Thyroid gland (tissue), 4 donors: Measurements from ENCODE around the gene SIKE1. TPM values are rescaled to one million over a fixed set of nuclear protein-coding genes. Genes with fewer than 3 reads are reported as not detected.
A peak's percentile ranks its signal among the peaks of the same experiment; 100 is the strongest.
"Not testable (repeated sequence)": the region's sequence is repeated elsewhere in the genome, so short reads cannot be mapped to it uniquely, and the experiment has no call there.

Experiments
- DNase-seq, 2 donors: peaks; one replicate each; pipeline ENCODE4 v3.0.0-alpha.2; 2019
- H3K27ac ChIP-seq, 3 donors: fragments of 200-600 bp; sonication (generic); 1 replicate in 2 of 3; 2 replicates in 1 of 3; pipeline ENCODE4 v1.5.1; 2016 to 2019; ENCODE audit warnings: mild to moderate bottlenecking in 1 of 3, moderate library complexity in 1 of 3
- H3K27me3 ChIP-seq: fragments of 200-600 bp; sonication (generic); one replicate; pipeline ENCODE4 v1.5.1; 2019
- H3K36me3 ChIP-seq, 2 donors: fragments of 200-600 bp; sonication (generic); one replicate each; pipeline ENCODE4 v1.5.1; 2016 to 2019
- H3K4me1 ChIP-seq, 2 donors: fragments of 200-600 bp; sonication (generic); one replicate each; pipeline ENCODE4 v1.5.1; 2017 to 2019
- H3K4me3 ChIP-seq, 3 donors: fragments of 200-600 bp; sonication (generic); replicated peaks in 1 of 3; 1 replicate in 2 of 3; 2 replicates in 1 of 3; pipeline ENCODE4 v1.5.1; 2016; ENCODE audit warnings: mild to moderate bottlenecking in 1 of 3
- H3K9me3 ChIP-seq: fragments of 200-600 bp; sonication (generic); one replicate; pipeline ENCODE4 v1.5.1; 2017
- CTCF ChIP-seq, 6 experiments: fragments of 200-600 bp in 3 of 6; fragments of 450-650 bp in 3 of 6; sonication (generic) in 3 of 6; IDR thresholded peaks; one replicate each; pipeline ENCODE4 v1.5.1; 2016 to 2019; ENCODE audit warnings: antibody characterized with exemption in 6 of 6, mild to moderate bottlenecking in 2 of 6, inconsistent platforms in 1 of 6, moderate library complexity in 1 of 6
- POLR2A ChIP-seq, 2 donors: fragments of 450-650 bp; IDR thresholded peaks; one replicate each; pipeline ENCODE4 v1.6.1; 2017; ENCODE audit warnings: antibody characterized with exemption in 2 of 2, mild to moderate bottlenecking in 2 of 2, moderate library complexity in 1 of 2
- WGBS, 2 donors: methylation state at CpG; one replicate each; pipeline ENCODE4 v1.1.5; 2017; 5-methylcytosine and 5-hydroxymethylcytosine counted together
- intact Hi-C: fragments of 100-400 bp; cut with DNase I; formaldehyde crosslinking; loops from one replicate; pipeline ENCODE4 v1.15.1; 2023
- total RNA-seq, 4 donors: library from RNA; depleted of rRNA; stranded (reverse); fragments of >200 nt; gene quantifications; one replicate each; pipeline ENCODE4 v1.2.3, GENCODE V29; 2016

The SIKE1 gene
- total RNA-seq, 4 donors from 2014 or later: 24.2 to 41.8 (median 37.4) TPM

DNA sequence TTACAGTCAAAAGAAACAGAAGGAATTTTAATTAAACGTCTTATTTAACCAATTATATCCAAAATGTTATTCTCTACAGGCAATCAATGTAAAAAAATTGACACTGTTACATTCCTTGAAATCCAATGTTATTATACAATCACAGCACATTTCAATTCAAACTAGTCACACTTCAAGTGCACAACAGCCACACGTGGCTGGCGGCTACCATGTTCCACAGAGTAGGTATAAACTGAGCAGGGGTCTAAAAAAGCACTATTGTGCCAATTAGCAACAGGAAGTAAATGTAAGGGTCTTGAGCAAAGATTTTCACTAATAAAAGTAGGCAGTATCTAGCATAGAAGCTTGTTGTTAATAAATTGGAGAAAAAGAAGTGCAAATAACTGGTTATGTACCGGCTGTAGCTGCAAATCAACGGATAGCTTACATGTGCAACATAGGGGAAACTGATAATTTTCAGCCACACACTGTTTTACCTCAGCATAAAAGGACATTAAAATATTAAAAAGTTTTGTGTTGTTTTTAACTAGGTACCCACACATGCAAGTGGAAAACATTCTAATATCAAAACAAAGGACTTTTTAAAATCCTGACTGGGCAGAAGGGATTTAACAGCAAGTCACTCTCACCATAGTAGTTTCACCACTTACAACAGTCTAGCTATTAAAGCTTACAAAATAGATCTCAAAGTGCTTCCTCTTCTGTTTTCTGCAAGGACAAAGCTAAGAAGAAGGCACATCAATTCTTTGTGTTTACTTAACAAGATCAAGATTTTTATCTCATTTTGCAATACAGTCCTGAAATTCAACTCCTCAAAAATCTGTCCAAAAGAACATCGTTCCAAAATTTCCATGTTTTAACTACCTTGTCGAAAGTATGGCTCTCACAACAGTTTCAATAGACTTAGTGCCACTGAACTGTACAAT, 25.2 kb downstream of the SIKE1 start:
- H3K4me3 ChIP-seq: no peak overlapping the region
- H3K4me1 ChIP-seq: peaks cover 35 to 74% of the 10 kb centered on the region in 2 donors
- H3K9me3 ChIP-seq: no peaks in the 10 kb centered on the region
- no peak overlapping the region for H3K27ac ChIP-seq
- 56 to 69% methylated on average over 7 of the region's 7 CpGs for WGBS, 2 donors
- H3K27me3 ChIP-seq: no peaks in the 10 kb centered on the region
- DNase-seq: no peak
- no peak for TF ChIP-seq CTCF (IDR thresholded peaks at IDR 0.05)
- intact Hi-C loops: loop anchor here (5.0 kb wide), 1 partner anchor 173 kb away; the partner anchor contains the start of gene BCAS2
- no peaks in the 10 kb centered on the region for H3K36me3 ChIP-seq

DNA sequence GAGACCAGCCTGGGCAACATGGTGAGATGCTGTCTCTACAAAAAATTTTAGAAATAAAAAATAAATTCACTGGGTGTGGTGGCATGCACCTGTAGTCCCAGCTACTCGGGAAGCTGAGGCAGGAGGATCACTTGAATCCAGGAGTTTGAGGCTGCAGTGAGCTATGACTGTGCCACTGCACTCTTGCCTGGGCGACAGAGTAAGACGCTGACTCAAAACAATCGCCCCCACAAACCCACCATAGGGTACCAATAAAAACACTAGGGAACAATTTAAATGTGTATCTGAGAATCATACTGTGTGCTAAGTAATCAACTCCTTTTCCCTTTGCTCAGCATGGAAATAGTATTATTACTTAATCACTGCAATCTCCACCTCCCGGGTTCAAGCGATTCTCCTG, 26.8 kb downstream of the SIKE1 start:
- intact Hi-C loops, H3K27me3 ChIP-seq, DNase-seq, H3K9me3 ChIP-seq, H3K27ac ChIP-seq, H3K4me3 ChIP-seq: not testable (repeated sequence)
- Histone ChIP-seq H3K4me1 (peaks cover 45 to 84% of the 10 kb centered on the region in 2 donors), H3K36me3 (peaks cover 0 to 10% of the 10 kb centered on the region in 2 donors)
- 74 to 91% methylated on average over 6 of the region's 6 CpGs for WGBS, 2 donors

GRCh38 chr1:114753143-114753542, 27.3 kb downstream of the SIKE1 start:
- intact Hi-C loops: no loop called here
- no peaks in the 10 kb centered on the region for H3K9me3 ChIP-seq
- 67 to 70% methylated on average over 4 of the region's 4 CpGs for WGBS, 2 donors
- peaks cover 41 to 79% of the 10 kb centered on the region in 2 donors for H3K4me1 ChIP-seq
- H3K4me3 ChIP-seq: no peak overlapping the region
- H3K36me3 ChIP-seq: peaks cover 0 to 13% of the 10 kb centered on the region in 2 donors
- H3K27ac ChIP-seq: no peak overlapping the region
- no peak for DNase-seq
- no peaks in the 10 kb centered on the region for H3K27me3 ChIP-seq
- TF ChIP-seq POLR2A (IDR thresholded peaks at IDR 0.05) (no peak), CTCF (IDR thresholded peaks at IDR 0.05) (no peak)

- DNase-seq: peak; percentile 36 to 55
- Histone ChIP-seq H3K27ac (peak overlapping the region in 1 of 3 donors; percentile 14), H3K9me3 (no peaks in the 10 kb centered on the region), H3K36me3 (peaks cover 0 to 18% of the 10 kb centered on the region in 2 donors), H3K4me3 (no peak overlapping the region), H3K27me3 (no peaks in the 10 kb centered on the region), H3K4me1 (peaks cover 30 to 66% of the 10 kb centered on the region in 2 donors)
- WGBS, 2 donors: 39 to 48% methylated on average over 5 of the region's 5 CpGs
- no peak for TF ChIP-seq POLR2A (IDR thresholded peaks at IDR 0.05)
- no peak for TF ChIP-seq CTCF (IDR thresholded peaks at IDR 0.05)
- intact Hi-C loops: no loop called here
Measured at GRCh38 chr1:114750780-114751179, 29.7 kb downstream of the SIKE1 start.

DNA sequence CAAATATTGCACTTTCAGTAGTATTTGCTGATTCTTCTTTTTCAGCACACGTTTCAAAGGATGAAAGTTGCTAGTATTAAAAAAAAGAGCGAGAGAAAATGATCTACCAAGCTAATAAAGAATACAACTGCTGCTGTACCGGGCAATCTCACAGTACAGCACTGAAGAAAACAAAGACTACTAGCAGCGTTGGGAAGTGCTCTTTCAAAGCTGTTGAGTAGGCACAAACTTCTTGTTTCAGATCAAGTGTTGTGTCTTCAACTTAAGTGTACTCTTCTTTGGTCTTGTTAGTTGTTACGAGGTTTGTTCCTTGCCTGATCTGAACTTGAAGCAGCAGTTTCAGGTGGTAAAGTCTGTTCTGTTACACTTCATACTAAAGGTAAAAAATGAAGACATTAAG, 30.6 kb downstream of the SIKE1 start:
- peaks cover 0 to 18% of the 10 kb centered on the region in 2 donors for H3K36me3 ChIP-seq
- no peaks in the 10 kb centered on the region for H3K27me3 ChIP-seq
- WGBS, 2 donors: 27 to 38% methylated on average over 5 of the region's 5 CpGs
- peak in 1 of 2 donors; percentile 14 for DNase-seq
- H3K4me3 ChIP-seq: no peak overlapping the region
- H3K4me1 ChIP-seq: peaks cover 30 to 57% of the 10 kb centered on the region in 2 donors
- TF ChIP-seq CTCF (IDR thresholded peaks at IDR 0.05): no peak
- no peak for TF ChIP-seq POLR2A (IDR thresholded peaks at IDR 0.05)
- intact Hi-C loops: no loop called here
- H3K27ac ChIP-seq: peak overlapping the region in 1 of 3 donors; percentile 11
- no peaks in the 10 kb centered on the region for H3K9me3 ChIP-seq
